Neural cell (in vitro differentiated cells): ENCODE data around the gene CYP39A1.
"Not testable (repeated sequence)": the region's sequence is repeated elsewhere in the genome, so short reads cannot be mapped to it uniquely, and the experiment has no call there.

Experiments
- CTCF ChIP-seq: fragments of 450-650 bp; IDR thresholded peaks from 2 replicates; pipeline ENCODE4 v1.5.1; 2014; ENCODE audit warnings: antibody characterized with exemption, mild to moderate bottlenecking, moderate library complexity; ENCODE audit not compliant: poor library complexity, severe bottlenecking
- EP300 ChIP-seq: fragments of 450-650 bp; conservative IDR thresholded peaks from 2 replicates; pipeline ENCODE4 v1.6.1; 2014; ENCODE audit warnings: antibody characterized with exemption, mild to moderate bottlenecking, moderate library complexity; ENCODE audit not compliant: poor library complexity, severe bottlenecking
- EZH2 ChIP-seq: fragments of 200-600, 300-800 bp; shearing (Covaris generic), sonication (generic); IDR thresholded peaks from 2 replicates; pipeline ENCODE4 v1.6.1; 2014; ENCODE audit warnings: antibody characterized with exemption, low read length, borderline replicate concordance, mild to moderate bottlenecking; ENCODE audit not compliant: insufficient read depth, poor library complexity, severe bottlenecking
- POLR2AphosphoS5 ChIP-seq: IDR thresholded peaks from 2 replicates; pipeline ENCODE4 v1.6.1; 2012
- RAD21 ChIP-seq: fragments of 450-650 bp; conservative IDR thresholded peaks from 2 replicates; pipeline ENCODE4 v1.6.1; 2014; ENCODE audit warnings: antibody characterized with exemption, mild to moderate bottlenecking, moderate library complexity
- REST ChIP-seq: IDR thresholded peaks from 2 replicates; pipeline ENCODE4 v1.6.1; 2012; ENCODE audit warnings: borderline replicate concordance
- SMC3 ChIP-seq: fragments of 450-650 bp; conservative IDR thresholded peaks from 2 replicates; pipeline ENCODE4 v1.6.1; 2014; ENCODE audit warnings: antibody characterized with exemption, mild to moderate bottlenecking, moderate library complexity; ENCODE audit not compliant: poor library complexity
- TAF1 ChIP-seq: IDR thresholded peaks from 2 replicates; pipeline ENCODE4 v1.6.1; 2012; ENCODE audit warnings: low read depth

DNA sequence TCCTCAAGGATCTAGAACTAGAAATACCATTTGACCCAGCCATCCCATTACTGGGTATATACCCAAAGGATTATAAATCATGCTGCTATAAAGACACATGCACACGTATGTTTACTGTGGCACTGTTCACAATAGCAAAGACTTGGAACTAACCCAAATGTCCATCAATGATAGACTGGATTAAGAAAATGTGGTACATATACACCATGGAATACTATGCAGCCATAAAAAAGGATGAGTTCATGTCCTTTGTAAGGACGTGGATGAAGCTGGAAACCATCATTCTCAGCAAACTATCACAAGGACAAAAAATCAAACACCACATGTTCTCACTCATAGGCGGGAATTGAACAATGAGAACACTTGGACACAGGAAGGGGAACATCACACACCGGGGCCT, 4.5 kb downstream of the CYP39A1 start:
- not testable (repeated sequence) for TF ChIP-seq CTCF, EP300, REST, EZH2, RAD21, SMC3, TAF1, POLR2AphosphoS5
